HL-60/S4 (cell line): ENCODE data around the gene TTC6.

ENCODE experiments used
- in situ Hi-C: fragments of 300-500 bp; cut with MboI; formaldehyde crosslinking; loops from 2 replicates; pipeline ENCODE4 v1.14.3; 2022; ENCODE audit warnings: low sequenced_read_pairs

The TTC6 gene

GRCh38 chr14:37595809-37596621, 586 bp downstream of the TTC6 start:
- in situ Hi-C loops: no loop called here

- in situ Hi-C loops: no loop called here
These were observed 1.5 kb downstream of the TTC6 start for GRCh38 chr14:37596790-37597472.

- in situ Hi-C loops: no loop called here
These were observed 2.1 kb downstream of the TTC6 start for GRCh38 chr14:37597538-37597913.

- in situ Hi-C loops: no loop called here
These were observed 2.7 kb downstream of the TTC6 start for GRCh38 chr14:37597914-37598746.

- in situ Hi-C loops: no loop called here
These were observed 3.5 kb downstream of the TTC6 start for GRCh38 chr14:37598747-37599506.

GRCh38 chr14:37599507-37600368, 4.3 kb downstream of the TTC6 start:
- in situ Hi-C loops: no loop called here

- in situ Hi-C loops: no loop called here
These were observed 5.7 kb downstream of the TTC6 start for GRCh38 chr14:37600880-37601741.

GRCh38 chr14:37601865-37602264, 6.4 kb downstream of the TTC6 start:
- in situ Hi-C loops: no loop called here

- in situ Hi-C loops: no loop called here
These were observed 7.4 kb downstream of the TTC6 start for GRCh38 chr14:37602605-37603453.

- in situ Hi-C loops: no loop called here
These were observed 8.3 kb downstream of the TTC6 start for GRCh38 chr14:37603688-37604251.

GRCh38 chr14:37606678-37607077, 11.2 kb downstream of the TTC6 start:
- in situ Hi-C loops: no loop called here

GRCh38 chr14:37608649-37609048, 13.2 kb downstream of the TTC6 start:
- in situ Hi-C loops: no loop called here

- in situ Hi-C loops: no loop called here
These were observed 15.6 kb downstream of the TTC6 start for GRCh38 chr14:37610945-37611523.

GRCh38 chr14:37615582-37616289, 20.3 kb downstream of the TTC6 start:
- in situ Hi-C loops: no loop called here

- in situ Hi-C loops: no loop called here
These were observed 21.4 kb downstream of the TTC6 start for GRCh38 chr14:37616853-37617252.

GRCh38 chr14:37617864-37618365, 22.5 kb downstream of the TTC6 start:
- in situ Hi-C loops: no loop called here
